Activated naive CD4-positive, alpha-beta T cell treated with anti-CD3 and anti-CD28 coated beads, Interleukin-2, amount 50 U/mL, for 24 hours (primary cell): Measurements from ENCODE around the gene MBTPS1.
A peak's percentile ranks its signal among the peaks of the same experiment; 100 is the strongest.

Source experiments
- H3K27ac Mint-ChIP-seq: one replicate; pipeline ENCODE4 v1.8.0; 2021; ENCODE audit warnings: mild to moderate bottlenecking, mixed read lengths
- H3K27me3 Mint-ChIP-seq: one replicate; pipeline ENCODE4 v1.8.0; 2021; ENCODE audit warnings: mixed read lengths
- H3K36me3 Mint-ChIP-seq: one replicate; pipeline ENCODE4 v1.8.0; 2021; ENCODE audit warnings: mixed read lengths
- H3K4me1 Mint-ChIP-seq: one replicate; pipeline ENCODE4 v1.8.0; 2021; ENCODE audit warnings: mixed read lengths
- H3K4me3 Mint-ChIP-seq: one replicate; pipeline ENCODE4 v1.8.0; 2021; ENCODE audit warnings: mild to moderate bottlenecking, mixed read lengths
- H3K9me3 Mint-ChIP-seq: one replicate; pipeline ENCODE4 v1.8.0; 2021; ENCODE audit warnings: mixed read lengths

The MBTPS1 gene

DNA sequence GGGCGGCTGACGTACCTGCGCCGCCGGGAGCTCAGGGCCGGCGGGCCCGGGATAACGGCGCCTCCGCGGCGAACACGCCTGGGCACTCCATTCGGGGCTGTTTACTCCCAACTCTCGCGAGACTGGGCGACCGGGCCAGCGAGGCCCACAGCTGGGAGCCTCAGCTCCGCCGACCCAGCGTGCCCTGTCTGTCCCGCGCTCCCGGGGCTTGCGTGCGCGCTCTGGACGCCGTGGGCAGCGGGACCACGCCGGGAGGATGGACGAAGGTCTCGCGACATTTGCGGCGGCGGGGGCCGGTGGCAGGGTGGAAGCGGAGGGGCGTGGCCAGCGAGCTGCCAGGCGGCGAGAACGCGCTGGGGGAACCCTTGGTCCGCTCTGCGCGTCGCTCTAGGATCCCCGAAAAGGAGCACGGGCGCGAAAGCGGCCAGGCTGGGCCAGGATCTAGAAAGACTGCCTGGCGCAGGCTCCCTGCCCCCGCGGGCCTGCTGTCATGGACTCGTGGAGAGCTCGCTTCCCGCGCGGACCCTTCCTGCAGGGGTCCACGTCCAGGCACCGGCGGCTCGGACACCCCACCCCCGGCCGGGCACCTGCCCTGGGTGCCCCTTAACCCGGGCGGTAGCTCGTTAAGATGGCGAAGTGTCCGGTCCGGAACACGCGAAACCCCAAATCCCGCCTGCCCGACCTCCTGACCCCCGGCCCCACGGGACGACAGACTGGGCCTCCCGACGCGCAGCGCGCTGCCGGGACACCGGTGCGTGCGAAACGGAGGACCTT is at the start of gene MBTPS1:
TSS of gene MBTPS1 (minus strand) at position 223 of the 774 bp plus-strand sequence. CDS start 15,159 bp downstream, outside the sequence.
- H3K27me3 Mint-ChIP-seq = no peaks in the 10 kb centered on the region
- peak within 1 kb of the TSS; percentile 96 for H3K4me3 Mint-ChIP-seq
- peaks cover 32% of the 10 kb centered on the region for H3K4me1 Mint-ChIP-seq
- H3K9me3 Mint-ChIP-seq = no peaks in the 10 kb centered on the region
- H3K27ac Mint-ChIP-seq = peak within 1 kb of the TSS; percentile 99
- H3K36me3 Mint-ChIP-seq = peaks cover 2% of the 10 kb centered on the region

DNA sequence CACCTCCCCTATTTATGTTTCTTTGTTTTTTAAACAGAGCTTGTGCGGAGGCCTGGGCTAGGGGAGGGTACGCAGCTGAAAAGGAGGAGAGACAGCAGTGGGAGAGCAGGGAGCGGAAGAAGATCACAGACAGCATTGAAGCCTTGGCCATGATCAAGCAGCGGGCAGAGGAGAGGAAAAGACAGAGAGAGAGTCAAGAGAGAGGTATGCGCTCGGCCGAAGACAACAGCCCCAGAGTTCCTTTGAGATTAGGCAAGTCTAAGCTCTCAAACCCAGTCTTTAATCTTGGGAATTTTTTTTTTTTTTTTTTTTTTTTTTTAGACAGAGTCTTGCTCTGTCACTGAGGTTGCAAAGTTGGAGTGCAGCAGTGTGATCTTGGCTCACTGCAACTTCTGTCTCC is 49.0 kb upstream of the MBTPS1 start:
- Mint-ChIP-seq H3K4me1 (no peaks in the 10 kb centered on the region), H3K27me3 (peaks cover 3% of the 10 kb centered on the region), H3K27ac (no peak overlapping the region), H3K4me3 (no peak overlapping the region), H3K36me3 (no peaks in the 10 kb centered on the region), H3K9me3 (no peaks in the 10 kb centered on the region)

DNA sequence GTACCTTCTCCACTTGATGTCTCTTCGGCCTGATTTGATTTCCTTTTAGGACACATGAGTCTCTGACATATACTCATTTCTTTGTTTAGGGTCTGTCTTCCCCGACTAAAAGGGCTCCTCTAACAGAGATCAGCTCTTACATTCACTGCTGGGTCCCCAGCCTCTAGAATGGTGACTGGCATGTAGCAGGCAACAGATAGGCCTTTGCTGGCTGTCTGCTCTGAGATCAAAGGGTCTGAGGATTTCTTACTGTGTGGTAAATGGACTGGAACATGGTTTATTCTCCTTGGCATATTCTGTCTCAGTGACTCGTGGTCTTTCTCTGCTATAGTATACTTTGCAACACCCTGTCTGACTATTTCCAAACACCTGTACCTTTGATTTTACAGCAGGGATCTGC is 45.1 kb upstream of the MBTPS1 start:
- Mint-ChIP-seq H3K36me3 (no peaks in the 10 kb centered on the region), H3K27me3 (peaks cover 8% of the 10 kb centered on the region), H3K27ac (no peak overlapping the region), H3K9me3 (no peaks in the 10 kb centered on the region), H3K4me3 (no peak overlapping the region), H3K4me1 (no peaks in the 10 kb centered on the region)

DNA sequence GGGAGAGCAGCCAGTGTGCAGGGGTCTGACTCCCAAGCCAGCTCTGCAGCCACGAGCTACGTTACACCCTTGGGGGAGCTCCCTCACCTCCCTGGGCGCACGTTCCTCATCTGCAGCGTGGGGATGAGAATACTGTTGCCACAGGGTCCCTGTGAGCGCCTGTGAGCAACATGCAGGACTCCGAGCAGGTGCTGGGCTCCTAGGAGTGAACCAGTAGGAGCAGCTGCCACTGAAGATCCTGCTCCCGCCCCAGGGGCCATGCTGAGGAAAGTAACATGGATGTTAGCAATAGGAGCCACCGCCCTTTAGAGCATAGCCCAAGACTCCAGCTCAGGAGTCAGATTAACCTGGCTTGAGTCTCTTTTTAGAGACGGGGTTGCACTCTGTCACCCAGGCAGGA is 44.3 kb upstream of the MBTPS1 start:
- H3K27me3 Mint-ChIP-seq = peaks cover 8% of the 10 kb centered on the region
- no peak overlapping the region for H3K4me3 Mint-ChIP-seq
- no peaks in the 10 kb centered on the region for H3K36me3 Mint-ChIP-seq
- no peaks in the 10 kb centered on the region for H3K9me3 Mint-ChIP-seq
- no peak overlapping the region for H3K27ac Mint-ChIP-seq
- H3K4me1 Mint-ChIP-seq = no peaks in the 10 kb centered on the region

DNA sequence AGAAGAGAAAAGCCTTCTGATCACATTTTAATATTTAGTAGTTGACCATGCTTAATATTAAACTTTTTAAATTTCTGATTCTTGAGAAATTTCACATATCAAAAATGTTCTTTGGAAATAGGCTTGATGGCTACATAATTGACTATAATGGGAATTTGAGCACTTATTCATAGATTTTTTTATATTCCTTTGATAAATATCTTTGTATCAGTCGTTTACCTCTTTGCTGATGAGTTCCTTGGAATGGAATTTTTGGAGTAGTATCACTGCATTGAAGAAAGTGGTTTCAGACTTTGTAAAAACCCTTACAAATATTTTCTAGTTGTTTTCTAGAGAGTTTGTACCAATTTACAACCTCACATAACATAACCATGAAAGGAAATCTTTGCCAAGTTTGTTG is 43.1 kb upstream of the MBTPS1 start:
- H3K27ac Mint-ChIP-seq = no peak overlapping the region
- no peaks in the 10 kb centered on the region for H3K36me3 Mint-ChIP-seq

DNA sequence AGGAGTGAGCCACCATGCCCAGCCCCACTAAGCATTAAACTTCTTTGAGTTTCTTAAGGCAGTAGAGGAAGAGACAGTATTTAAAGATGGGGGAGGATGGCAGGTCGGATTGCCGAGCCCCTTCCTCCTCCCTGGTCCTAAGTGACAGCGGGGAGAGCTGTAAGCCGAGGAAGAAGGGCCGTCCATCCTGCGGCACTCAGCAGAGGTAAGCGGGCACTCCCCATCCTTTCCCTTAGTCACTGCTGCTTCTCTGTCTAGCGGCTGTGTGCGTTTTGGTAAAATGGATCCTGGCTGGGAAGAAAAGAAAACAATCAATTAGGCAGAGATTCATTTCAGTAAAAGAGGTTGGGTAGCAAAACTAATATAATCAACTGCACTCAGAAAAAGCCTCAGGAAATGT is 42.3 kb upstream of the MBTPS1 start:
- no peaks in the 10 kb centered on the region for H3K9me3 Mint-ChIP-seq
- no peak overlapping the region for H3K27ac Mint-ChIP-seq
- H3K27me3 Mint-ChIP-seq = peaks cover 8% of the 10 kb centered on the region
- no peaks in the 10 kb centered on the region for H3K36me3 Mint-ChIP-seq
- no peaks in the 10 kb centered on the region for H3K4me1 Mint-ChIP-seq
- no peak overlapping the region for H3K4me3 Mint-ChIP-seq

More for the DNA sequence above, 43.1 kb upstream of the MBTPS1 start:
- peaks cover 8% of the 10 kb centered on the region for H3K27me3 Mint-ChIP-seq
- no peak overlapping the region for H3K4me3 Mint-ChIP-seq
- H3K9me3 Mint-ChIP-seq = no peaks in the 10 kb centered on the region
- H3K4me1 Mint-ChIP-seq = no peaks in the 10 kb centered on the region

DNA sequence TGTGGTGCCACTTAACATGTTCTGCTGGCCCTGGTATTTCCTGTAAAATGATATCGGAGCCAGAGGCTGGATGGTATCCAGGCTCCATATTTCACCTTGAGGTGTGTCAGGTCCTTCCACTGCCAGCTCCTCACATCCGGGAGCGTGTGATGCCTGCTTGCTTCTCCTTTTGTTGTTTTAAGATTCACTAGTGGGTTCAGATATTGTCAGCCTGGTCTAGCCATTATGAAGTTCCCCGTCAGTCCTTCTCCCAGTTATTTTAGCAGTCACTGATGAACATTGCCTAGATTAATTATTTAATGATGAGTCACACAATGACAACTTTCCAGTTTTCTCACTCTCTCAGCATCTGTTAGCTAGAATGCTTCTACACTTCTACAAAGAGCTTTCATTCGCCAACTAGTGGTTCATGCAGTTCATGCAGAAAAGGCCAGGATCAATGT is 39.6 kb upstream of the MBTPS1 start:
- no peak overlapping the region for H3K4me3 Mint-ChIP-seq
- no peak overlapping the region for H3K27ac Mint-ChIP-seq
- H3K36me3 Mint-ChIP-seq = no peaks in the 10 kb centered on the region
- no peaks in the 10 kb centered on the region for H3K9me3 Mint-ChIP-seq
- no peaks in the 10 kb centered on the region for H3K4me1 Mint-ChIP-seq
- H3K27me3 Mint-ChIP-seq = peaks cover 6% of the 10 kb centered on the region

DNA sequence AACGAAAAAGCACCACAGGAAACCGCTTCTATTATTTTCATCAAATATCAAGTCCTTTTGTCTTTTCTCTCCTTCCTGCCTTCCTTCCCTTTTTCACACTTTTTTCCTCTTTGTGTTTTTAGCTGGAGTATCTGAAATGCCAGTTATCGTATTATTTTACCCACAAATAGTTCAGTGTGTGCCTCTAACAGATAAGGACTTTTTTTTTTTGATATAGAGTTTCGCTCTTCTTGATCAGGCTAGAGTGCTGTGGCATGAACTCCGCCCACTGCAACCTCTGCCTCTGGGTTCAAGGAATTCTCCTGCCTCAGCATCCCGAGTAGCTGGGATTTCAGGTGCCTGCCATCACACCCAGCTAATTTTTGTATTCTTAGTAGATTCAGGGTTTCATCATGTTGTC is 39.0 kb upstream of the MBTPS1 start:
- Mint-ChIP-seq H3K27ac (no peak overlapping the region), H3K4me3 (no peak overlapping the region), H3K36me3 (no peaks in the 10 kb centered on the region), H3K4me1 (no peaks in the 10 kb centered on the region), H3K9me3 (no peaks in the 10 kb centered on the region), H3K27me3 (peaks cover 6% of the 10 kb centered on the region)

DNA sequence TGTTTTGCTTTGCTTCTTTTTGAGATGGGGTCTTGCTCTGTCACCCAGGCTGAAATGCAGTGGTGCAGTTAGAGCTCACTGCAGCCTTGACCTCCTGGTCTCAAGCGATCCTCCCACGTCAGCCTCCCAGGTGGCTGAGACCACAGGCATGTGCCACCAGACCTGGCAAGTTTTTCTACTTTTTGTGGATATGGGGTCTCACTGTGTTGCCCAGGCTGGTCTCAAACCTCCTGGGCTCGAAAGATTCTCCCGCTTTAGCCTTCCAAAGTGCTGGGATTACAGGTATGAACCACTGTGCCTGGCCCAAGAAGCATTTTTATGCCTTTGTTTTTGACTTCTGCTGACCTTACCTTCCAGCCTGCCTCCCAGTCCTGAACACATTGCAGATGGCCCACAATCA is 38.5 kb upstream of the MBTPS1 start:
- H3K4me3 Mint-ChIP-seq = no peak overlapping the region
- H3K36me3 Mint-ChIP-seq = no peaks in the 10 kb centered on the region
- H3K9me3 Mint-ChIP-seq = no peaks in the 10 kb centered on the region
- no peaks in the 10 kb centered on the region for H3K4me1 Mint-ChIP-seq
- H3K27me3 Mint-ChIP-seq = peaks cover 6% of the 10 kb centered on the region
- H3K27ac Mint-ChIP-seq = no peak overlapping the region

DNA sequence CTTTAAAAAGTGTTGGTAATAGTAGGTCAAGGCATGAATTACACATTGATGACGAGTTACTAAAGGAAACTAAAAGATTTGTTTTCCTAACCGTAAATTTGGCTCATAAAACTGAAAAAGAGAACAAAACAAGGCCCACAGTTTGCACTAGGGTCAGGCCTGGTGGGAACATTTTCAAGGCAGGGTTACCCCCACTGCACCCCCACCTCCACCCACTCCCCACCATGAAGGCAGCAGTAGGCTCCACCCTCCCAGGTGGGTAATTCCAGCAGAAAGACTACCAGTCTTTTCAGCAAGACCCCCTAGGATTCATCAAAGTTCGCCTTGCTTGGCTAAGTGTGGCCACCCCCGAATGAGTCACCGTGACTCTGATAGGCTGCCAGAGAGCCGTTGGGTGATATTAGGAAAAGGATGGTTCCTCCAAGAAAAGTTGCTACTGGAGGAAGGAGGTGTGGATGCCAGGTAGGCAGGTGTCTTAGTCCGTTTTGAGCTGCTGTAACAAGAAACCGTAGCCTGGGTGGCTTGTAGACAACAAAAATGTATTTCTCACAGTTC is 37.0 kb upstream of the MBTPS1 start:
- Mint-ChIP-seq H3K4me3 (no peak overlapping the region), H3K27ac (no peak overlapping the region), H3K9me3 (no peaks in the 10 kb centered on the region), H3K4me1 (no peaks in the 10 kb centered on the region), H3K36me3 (no peaks in the 10 kb centered on the region), H3K27me3 (peaks cover 2% of the 10 kb centered on the region)

DNA sequence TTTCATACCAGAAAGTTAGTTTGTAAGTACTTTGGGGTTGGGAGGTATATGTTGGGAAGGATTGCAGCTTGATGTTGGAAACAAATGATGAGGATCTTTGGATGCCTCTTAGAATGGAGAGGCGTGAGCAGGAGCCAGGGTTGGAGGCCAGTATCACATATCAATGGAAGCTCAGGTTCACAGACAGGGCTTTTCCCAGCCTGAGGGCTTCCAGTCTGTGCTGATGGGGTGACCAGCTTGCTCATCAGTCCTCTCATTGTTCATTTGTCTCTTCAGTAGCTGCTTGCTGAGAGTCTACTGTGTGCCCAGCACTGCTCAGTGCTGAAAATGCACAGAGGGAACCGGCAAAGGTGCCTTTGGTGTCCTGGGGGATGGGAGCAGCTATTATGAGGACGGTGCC is 34.2 kb upstream of the MBTPS1 start:
- Mint-ChIP-seq H3K4me3 (no peak overlapping the region), H3K27ac (peak overlapping the region; percentile 63), H3K27me3 (peaks cover 2% of the 10 kb centered on the region), H3K9me3 (no peaks in the 10 kb centered on the region), H3K36me3 (no peaks in the 10 kb centered on the region), H3K4me1 (no peaks in the 10 kb centered on the region)

DNA sequence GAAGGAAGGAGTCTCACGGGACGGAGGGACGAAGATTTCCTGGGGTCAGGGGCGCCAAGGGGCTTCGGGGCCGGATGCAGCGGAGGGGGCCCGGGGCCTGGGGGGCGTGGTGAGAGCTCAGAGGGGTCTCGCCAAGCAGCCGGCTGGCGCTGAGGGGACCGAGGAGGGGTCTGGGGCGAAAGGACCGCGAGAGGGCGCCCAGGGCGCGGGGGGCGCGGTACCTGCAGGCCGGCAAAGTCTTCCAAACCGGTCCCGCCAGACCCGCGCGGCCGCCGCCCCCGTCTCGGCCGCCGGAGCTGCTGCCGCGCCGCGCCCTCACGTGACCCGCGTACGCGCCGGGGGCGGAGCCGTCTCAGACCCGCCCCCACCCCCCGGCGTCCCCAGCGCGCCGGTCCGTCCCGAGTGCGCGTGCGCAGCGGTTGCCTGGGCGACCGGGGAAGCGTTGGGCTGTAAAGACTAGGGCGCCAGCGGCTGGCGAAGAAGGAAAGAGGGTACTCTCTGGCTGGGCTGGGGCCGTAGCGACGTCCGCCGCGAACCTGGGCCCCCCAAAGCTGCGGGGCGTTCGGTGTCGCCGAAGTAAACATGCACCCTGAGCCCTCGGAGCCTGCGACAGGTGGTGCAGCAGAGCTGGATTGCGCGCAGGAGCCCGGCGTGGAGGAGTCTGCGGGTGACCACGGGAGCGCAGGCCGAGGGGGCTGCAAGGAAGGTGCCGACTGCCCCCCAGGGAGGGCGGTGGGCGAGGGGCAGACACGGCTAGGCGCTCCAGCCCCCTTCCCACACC is 28.3 kb upstream of the MBTPS1 start, which contains the start of the genes DNAAF1 and HSDL1:
TSS of gene DNAAF1 (plus strand) at position 450 of the 781 bp plus-strand sequence. CDS start at position 583, 133 bp downstream.
TSS of gene HSDL1 (minus strand) at position 319 of the 781 bp plus-strand sequence. CDS start 13,856 bp downstream, outside the sequence.
- Mint-ChIP-seq H3K4me1 (peaks cover 26% of the 10 kb centered on the region), H3K9me3 (no peaks in the 10 kb centered on the region), H3K4me3 (peak within 1 kb of the TSS; percentile 96), H3K36me3 (no peaks in the 10 kb centered on the region), H3K27ac (peak within 1 kb of the TSS; percentile 84), H3K27me3 (no peaks in the 10 kb centered on the region)

DNA sequence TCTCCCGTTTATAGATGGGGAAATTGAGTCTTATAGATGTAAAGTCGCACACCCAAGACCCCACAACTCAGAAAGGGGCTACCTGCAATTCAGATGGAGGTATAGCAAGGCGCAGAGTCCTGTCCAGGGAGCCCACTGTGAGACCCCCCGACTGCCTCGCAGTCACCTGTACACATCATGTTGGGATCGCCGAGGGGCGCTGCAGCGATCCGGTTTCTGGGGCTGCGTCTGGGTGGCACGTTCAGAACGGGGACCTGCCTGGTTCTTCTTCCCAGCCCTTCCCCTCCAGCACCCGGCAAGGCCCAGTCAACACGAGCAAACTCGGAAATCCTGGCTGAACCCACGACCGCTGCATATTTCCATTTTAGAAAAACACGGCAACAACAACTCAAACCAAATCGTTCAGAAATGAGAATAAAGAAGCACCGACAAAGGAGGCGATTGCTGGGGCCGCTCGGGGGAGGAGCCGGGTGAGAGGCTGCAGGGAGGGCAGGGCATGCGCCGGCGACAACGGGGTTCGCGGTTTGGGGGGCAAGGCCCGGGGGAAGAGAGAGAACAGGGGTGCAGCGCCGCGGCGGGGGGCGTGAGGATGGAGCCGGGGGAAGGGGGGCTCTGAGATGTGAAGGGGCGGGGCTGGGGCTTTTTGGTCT is 27.6 kb upstream of the MBTPS1 start:
- Mint-ChIP-seq H3K9me3 (no peaks in the 10 kb centered on the region), H3K36me3 (no peaks in the 10 kb centered on the region), H3K27ac (peak overlapping the region; percentile 84), H3K27me3 (no peaks in the 10 kb centered on the region), H3K4me1 (peaks cover 30% of the 10 kb centered on the region), H3K4me3 (peak overlapping the region; percentile 96)

DNA sequence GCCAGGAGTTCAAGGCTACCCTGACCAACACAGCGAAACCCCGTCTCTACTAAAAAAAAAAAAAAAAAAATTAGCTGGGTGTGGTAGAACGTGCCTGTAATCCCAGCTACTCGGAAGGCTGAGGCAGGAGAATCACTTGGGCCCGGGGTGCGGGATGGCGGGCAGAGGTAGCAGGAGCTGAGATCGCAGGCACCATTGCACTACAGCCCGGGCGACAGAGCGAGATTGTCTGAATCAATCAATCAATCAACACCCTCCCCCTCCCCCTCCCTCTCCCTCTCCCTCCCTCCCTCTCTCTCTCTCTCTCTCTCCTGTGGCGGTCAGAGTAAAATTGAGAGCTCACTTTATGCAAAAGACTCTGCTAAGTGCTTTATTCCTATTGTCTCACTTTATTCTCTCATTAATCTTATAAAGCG is 27.1 kb upstream of the MBTPS1 start:
- Mint-ChIP-seq H3K27ac (peak overlapping the region; percentile 17), H3K36me3 (no peaks in the 10 kb centered on the region), H3K4me1 (peaks cover 35% of the 10 kb centered on the region), H3K9me3 (no peaks in the 10 kb centered on the region), H3K4me3 (peak overlapping the region; percentile 96), H3K27me3 (no peaks in the 10 kb centered on the region)

DNA sequence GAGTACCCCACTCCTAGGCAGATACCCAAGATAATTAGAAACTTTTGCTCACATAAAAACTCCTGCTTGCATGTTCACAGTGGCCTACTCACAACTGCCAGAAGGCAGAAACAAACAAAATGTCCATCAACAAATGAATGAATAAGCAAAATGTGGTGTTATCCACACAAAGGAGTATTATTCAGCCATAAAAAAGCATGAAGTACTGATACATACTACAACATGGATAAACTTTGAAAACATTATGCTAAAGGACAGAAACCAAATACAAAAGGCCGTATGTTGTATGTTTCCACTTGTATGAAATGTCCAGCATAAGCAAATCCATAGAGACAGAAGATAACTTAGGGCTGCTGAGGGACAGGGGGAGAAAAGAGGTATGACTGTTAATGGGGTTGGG is 26.3 kb upstream of the MBTPS1 start:
- Mint-ChIP-seq H3K9me3 (no peaks in the 10 kb centered on the region), H3K27me3 (no peaks in the 10 kb centered on the region), H3K4me1 (peaks cover 39% of the 10 kb centered on the region), H3K36me3 (no peaks in the 10 kb centered on the region), H3K4me3 (peak overlapping the region; percentile 64), H3K27ac (no peak overlapping the region)
